ENCODE measurements around the gene PARP1. TPM values are rescaled to one million over a fixed set of nuclear protein-coding genes. Genes with fewer than 3 reads are reported as not detected.

The PARP1 gene
- 10 to 100 TPM; 62.3 to 76.9 (median 63.4) TPM for total RNA-seq

DNA sequence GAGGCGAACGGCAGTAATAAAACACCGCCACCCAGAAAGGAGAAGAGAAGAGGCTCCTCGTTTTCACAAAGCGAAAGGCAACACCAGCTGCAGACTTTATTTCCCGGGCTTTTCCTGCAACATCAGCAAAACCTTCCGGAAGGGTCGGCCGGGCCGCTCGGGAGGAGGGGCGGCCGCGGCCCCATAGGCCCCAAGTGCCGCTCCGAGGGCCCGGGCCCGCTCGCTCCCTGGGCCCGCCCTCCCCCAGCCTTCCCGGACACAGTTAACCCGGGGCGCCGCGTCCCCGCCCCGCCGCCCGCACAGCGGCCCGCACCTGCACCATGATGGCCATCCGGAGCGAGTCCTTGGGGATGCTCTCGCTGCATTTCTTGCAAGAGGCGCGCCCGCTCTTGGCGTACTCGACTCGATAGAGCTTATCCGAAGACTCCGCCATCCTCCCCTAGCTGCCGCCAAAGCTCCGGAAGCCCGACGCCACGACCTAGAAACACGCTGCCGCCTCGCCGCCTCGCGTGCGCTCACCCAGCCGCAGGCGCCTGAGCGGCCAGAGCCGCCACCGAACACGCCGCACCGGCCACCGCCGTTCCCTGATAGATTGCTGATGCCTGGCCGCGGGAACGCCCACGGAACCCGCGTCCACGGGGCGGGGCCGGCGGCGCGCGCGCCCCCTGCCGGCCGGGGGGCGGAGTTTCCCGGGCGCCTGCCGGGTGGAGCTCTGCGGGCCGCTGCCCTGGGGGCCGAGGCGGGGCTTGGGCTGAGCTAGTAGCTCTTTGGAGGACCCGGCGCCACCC lies at the start of gene PARP1:
PARP1 (minus strand) TSS at position 597 of the 788 bp plus-strand sequence; CDS start at position 433, 164 bp downstream.
- ATAC-seq (ENCODE audit: low FRiP score) (peak; percentile 83), DNase-seq (ENCODE audit: low spot score) (peak; percentile 42)
- TF ChIP-seq, protein P1, sequence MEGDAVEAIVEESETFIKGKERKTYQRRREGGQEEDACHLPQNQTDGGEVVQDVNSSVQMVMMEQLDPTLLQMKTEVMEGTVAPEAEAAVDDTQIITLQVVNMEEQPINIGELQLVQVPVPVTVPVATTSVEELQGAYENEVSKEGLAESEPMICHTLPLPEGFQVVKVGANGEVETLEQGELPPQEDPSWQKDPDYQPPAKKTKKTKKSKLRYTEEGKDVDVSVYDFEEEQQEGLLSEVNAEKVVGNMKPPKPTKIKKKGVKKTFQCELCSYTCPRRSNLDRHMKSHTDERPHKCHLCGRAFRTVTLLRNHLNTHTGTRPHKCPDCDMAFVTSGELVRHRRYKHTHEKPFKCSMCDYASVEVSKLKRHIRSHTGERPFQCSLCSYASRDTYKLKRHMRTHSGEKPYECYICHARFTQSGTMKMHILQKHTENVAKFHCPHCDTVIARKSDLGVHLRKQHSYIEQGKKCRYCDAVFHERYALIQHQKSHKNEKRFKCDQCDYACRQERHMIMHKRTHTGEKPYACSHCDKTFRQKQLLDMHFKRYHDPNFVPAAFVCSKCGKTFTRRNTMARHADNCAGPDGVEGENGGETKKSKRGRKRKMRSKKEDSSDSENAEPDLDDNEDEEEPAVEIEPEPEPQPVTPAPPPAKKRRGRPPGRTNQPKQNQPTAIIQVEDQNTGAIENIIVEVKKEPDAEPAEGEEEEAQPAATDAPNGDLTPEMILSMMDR (IDR thresholded peaks at IDR 0.05): peak in 1 of 3 donors; percentile 84

DNA sequence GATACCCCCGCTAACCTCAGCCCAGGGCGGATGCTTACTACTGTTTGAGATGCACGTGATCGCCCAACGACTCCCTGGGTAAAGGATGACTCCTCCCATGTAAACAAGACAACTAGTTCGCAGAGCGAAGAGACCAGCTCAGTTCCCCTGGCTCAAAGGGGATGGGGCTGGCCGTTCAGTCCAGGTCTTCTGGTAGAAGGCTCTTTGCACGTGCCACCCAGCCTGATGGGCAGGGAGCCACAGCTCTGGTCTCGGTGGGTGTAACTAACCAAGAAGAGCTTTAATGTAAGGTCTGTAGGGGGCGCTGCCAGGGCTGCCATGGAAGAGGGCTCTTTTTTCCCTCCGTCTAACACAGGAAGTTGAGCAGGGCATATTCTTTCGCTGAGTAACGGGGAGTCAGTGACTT lies 49.4 kb upstream of the PARP1 start:
- DNase-seq (ENCODE audit: low spot score) (no peak), ATAC-seq (ENCODE audit: low FRiP score) (no peak)
- TF ChIP-seq, protein P1 (IDR thresholded peaks at IDR 0.05): no peak

DNA sequence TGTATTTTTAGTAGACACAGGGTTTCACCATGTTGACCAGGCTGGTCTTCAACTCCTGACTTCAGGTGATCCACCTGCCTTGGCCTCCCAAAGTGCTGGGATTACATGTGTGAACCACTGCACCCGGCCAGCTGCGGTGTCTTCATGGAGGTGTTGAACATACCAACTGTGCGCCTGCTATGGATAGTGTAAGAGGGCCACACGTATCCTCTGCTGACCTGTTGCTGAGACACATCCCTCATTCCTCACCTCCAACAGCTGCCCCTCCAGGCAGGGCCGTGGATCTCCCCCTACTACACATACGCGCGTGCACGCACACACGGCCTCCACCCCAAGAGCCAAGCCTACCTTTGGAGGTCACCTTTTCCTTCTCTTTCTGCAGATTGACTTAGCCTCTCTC lies 48.0 kb upstream of the PARP1 start:
- ATAC-seq (ENCODE audit: low FRiP score) (no peak), DNase-seq (ENCODE audit: low spot score) (no peak)
- TF ChIP-seq, protein P1 (IDR thresholded peaks at IDR 0.05): no peak

DNA sequence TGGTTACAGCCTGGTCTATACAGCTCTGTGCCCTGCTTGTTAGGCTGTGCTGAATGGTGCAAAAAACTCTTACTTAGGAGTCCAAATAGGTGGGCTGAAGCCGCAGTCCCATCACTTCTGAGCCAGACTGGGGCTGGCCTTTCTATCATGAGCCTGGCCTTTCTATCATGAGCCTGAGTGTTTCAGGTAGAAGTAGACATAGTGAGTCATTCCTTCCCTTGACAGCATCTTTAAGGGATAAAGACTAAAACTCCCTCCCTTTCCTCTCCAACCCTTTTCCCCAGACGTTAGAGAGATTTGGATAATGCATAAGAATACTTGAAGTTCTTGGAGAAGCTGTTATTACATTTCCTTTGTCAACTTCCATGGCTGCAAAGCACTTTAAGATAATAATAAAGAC lies 46.5 kb upstream of the PARP1 start:
- DNase-seq (ENCODE audit: low spot score) (no peak), ATAC-seq (ENCODE audit: low FRiP score) (no peak)
- TF ChIP-seq, protein P1 (IDR thresholded peaks at IDR 0.05): no peak

DNA sequence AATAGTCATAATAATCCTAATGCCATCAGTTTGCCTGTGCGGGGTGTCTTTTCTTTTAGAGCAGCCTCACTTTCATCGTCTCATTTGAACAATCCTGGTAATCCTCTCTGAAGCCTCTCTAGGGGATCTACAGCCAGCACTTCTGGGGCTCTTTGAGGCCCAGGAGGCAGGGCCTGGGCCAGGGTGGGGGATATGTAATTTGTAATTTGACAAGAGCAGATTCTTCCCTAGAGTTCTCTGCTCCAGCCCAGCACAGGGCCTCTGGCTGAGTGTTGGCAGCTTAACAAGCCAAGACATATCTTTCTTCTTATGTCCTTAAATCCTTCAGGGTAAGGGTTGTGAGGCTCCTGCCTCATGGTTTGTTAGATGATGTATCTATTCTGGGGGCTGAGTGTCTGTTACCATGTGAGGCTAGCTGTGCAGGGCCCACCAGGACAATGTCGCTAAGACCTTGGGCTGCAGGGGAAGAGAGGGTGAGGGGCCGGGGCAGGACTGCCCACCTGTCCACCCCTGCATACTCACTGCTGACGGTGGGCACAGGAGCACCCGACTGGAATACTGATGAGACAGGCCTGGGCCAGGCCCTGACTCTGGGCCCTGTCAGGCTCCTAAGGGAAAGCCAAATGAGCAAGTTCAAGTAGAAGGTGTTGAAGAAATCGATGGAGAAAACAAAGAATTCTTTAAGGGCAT lies 45.3 kb upstream of the PARP1 start:
- TF ChIP-seq, protein P1 (IDR thresholded peaks at IDR 0.05): no peak
- no peak for ATAC-seq (ENCODE audit: low FRiP score)

DNA sequence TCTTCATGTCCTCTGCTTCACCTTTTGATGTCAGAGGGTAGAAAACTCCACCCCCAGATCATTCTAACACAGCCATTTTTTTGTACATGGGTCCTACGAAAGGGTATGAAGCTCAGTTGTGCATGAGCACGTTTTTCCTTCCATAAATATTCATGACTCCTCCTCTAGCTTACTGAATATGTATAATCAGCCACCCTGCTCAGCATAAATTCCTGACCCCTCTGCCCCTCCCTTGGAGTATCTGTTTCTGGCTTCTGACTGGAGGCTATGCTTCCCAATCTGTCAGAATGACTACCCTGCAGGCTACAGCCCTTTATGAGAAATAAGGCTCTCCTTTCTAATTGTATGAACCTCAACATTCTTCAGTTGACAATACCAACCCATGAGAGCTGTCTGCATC lies 42.8 kb upstream of the PARP1 start:
- ATAC-seq (ENCODE audit: low FRiP score): no peak

More for the DNA sequence above, 45.3 kb upstream of the PARP1 start:
- DNase-seq (ENCODE audit: low spot score): no peak

More for the DNA sequence above, 42.8 kb upstream of the PARP1 start:
- TF ChIP-seq, protein P1 (IDR thresholded peaks at IDR 0.05): no peak
- no peak for DNase-seq (ENCODE audit: low spot score)

All from omental fat pad (tissue), 4 donors.